GF-D8 (cell line): ENCODE data around the gene PPFIA4.
A peak's percentile ranks its signal among the peaks of the same experiment; 100 is the strongest.

Experiments
- DNase-seq: peaks from one replicate; lab custom pipeline; 2025; lab: John Stamatoyannopoulos, UW

The PPFIA4 gene

GRCh38 chr1:203057911-203058675 is 31.8 kb downstream of the PPFIA4 start:
- DNase-seq = no peak

- DNase-seq = no peak
Observed at GRCh38 chr1:203058676-203058935, 32.3 kb downstream of the PPFIA4 start.

GRCh38 chr1:203059485-203059884 is 33.2 kb downstream of the PPFIA4 start:
- DNase-seq = no peak

- DNase-seq = no peak
Observed at GRCh38 chr1:203060115-203060514, 33.8 kb downstream of the PPFIA4 start.

GRCh38 chr1:203063287-203063686 is 37.0 kb downstream of the PPFIA4 start:
- DNase-seq = no peak

- DNase-seq = no peak
Observed at GRCh38 chr1:203065191-203065590, 38.9 kb downstream of the PPFIA4 start.

- DNase-seq = no peak
Observed at GRCh38 chr1:203065986-203066385, 39.7 kb downstream of the PPFIA4 start.

GRCh38 chr1:203066965-203067364 is 40.7 kb downstream of the PPFIA4 start:
- no peak for DNase-seq

- peak; percentile 11 for DNase-seq
Observed at GRCh38 chr1:203069030-203069747, 42.9 kb downstream of the PPFIA4 start.

GRCh38 chr1:203072002-203072602 is 45.8 kb downstream of the PPFIA4 start:
- no peak for DNase-seq

- no peak for DNase-seq
Observed at GRCh38 chr1:203072911-203073310, 46.6 kb downstream of the PPFIA4 start.

- no peak for DNase-seq
Observed at GRCh38 chr1:203073469-203073868, 47.2 kb downstream of the PPFIA4 start.

- no peak for DNase-seq
Observed at GRCh38 chr1:203074610-203075009, 48.3 kb downstream of the PPFIA4 start.

GRCh38 chr1:203075236-203076030 is 49.1 kb downstream of the PPFIA4 start:
- DNase-seq = no peak

- no peak for DNase-seq
Observed at GRCh38 chr1:203076031-203076511, 49.8 kb downstream of the PPFIA4 start.

- no peak for DNase-seq
Observed at GRCh38 chr1:203077367-203077766, 51.1 kb downstream of the PPFIA4 start.

GRCh38 chr1:203077956-203078355 is 51.7 kb downstream of the PPFIA4 start:
- no peak for DNase-seq

- DNase-seq = no peak
Observed at GRCh38 chr1:203078478-203078877, 52.2 kb downstream of the PPFIA4 start.

GRCh38 chr1:203080456-203080855 is 54.2 kb downstream of the PPFIA4 start:
- DNase-seq = no peak

- no peak for DNase-seq
Observed at GRCh38 chr1:203081465-203082230, 55.4 kb downstream of the PPFIA4 start.

- DNase-seq = no peak
Observed at GRCh38 chr1:203082231-203082505, 55.9 kb downstream of the PPFIA4 start.
